Neuron (in vitro differentiated cells): ENCODE measurements around the gene MCEE.
A peak's percentile ranks its signal among the peaks of the same experiment; 100 is the strongest.
"Not testable (repeated sequence)": the region's sequence is repeated elsewhere in the genome, so short reads cannot be mapped to it uniquely, and the experiment has no call there.

Experiments used
- H2AFZ ChIP-seq: one replicate; pipeline ENCODE4 v1.6.1; 2013; ENCODE audit warnings: low read depth, mild to moderate bottlenecking, inconsistent platforms, low read length, moderate library complexity
- H3K27me3 ChIP-seq: one replicate; pipeline ENCODE4 v1.6.1; 2013; ENCODE audit warnings: low read length; ENCODE audit not compliant: insufficient read depth
- H3K36me3 ChIP-seq: one replicate; pipeline ENCODE4 v1.6.1; 2013; ENCODE audit warnings: low read length; ENCODE audit not compliant: insufficient read depth
- H3K4me1 ChIP-seq: one replicate; pipeline ENCODE4 v1.6.1; 2013; ENCODE audit warnings: low read length; ENCODE audit not compliant: insufficient read depth
- H3K4me3 ChIP-seq: 2 replicates; pipeline ENCODE4 v1.5.1; 2013; ENCODE audit warnings: mild to moderate bottlenecking, low read length, moderate library complexity
- H3K9me3 ChIP-seq: one replicate; pipeline ENCODE4 v1.6.1; 2013; ENCODE audit warnings: low read length

MCEE gene

DNA sequence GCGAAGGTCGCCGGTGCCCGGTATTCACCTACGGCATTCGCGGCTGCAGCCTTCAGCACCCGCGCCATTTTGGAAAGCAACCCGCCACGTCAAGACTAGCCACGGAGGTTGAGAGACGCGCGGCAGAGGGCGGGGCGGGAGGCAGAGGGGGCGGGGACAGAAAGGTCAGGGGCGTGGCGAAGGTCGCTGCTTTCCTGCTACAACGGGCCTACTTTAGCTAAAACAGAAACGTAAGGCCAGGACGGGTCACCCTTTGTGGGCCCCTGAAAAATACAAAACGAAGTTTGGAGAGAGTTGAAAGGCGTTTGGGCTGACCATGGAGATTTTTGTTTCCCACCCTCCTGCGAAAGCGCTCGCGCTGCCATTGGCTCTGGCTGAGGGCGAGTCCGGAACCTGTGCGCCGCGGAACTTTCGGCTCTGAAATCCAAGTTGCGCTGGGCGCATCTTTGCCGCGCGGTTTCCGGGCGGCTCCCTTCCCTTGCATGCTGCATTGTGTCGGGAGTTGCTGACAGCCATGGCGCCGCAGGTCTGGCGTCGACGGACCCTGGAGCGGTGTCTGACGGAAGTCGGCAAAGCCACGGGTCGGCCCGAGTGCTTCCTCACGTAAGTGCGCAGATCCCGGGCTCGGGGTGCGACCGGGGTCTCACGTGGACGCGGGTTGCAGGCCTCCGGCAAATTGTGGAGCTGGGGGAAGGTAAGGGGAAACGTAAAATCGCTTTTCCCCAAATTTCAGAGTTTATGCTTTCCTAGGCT is at the start of gene MCEE, which contains the start of gene MPHOSPH10:
MCEE (minus strand) TSS at position 78 of the 753 bp plus-strand sequence; CDS start at position 68, 10 bp downstream.
MPHOSPH10 (plus strand) TSS at position 483 of the 753 bp plus-strand sequence; CDS start at position 515, 32 bp downstream.
- H2AFZ ChIP-seq, result peak within 1 kb of the TSS; percentile 86
- peaks cover 29% of the 10 kb centered on the region for H3K36me3 ChIP-seq
- peak within 1 kb of the TSS; percentile 84 for H3K4me3 ChIP-seq
- H3K27me3 ChIP-seq, result no peaks in the 10 kb centered on the region
- H3K9me3 ChIP-seq, result no peaks in the 10 kb centered on the region
- H3K4me1 ChIP-seq, result peaks cover 21% of the 10 kb centered on the region

DNA sequence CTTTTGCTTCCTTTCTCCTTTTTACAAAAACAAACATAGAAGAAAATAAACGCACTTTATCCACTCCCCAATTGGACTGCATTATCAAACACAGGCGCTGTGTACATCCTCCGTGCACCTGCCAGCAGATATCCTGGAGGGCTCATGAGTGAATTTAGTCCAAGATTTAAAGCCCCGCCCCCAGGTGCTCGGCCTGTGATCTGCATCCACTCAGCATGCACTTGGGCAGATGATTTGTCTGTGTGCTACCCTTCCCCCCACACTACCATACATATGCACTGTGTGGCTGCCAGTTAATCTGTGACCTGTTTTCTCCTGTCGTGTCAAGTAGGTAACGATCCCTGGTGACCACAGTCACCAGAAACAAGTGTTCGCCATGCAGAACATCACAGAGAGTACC is 48.8 kb upstream of the MCEE start:
- H3K4me1 ChIP-seq, H2AFZ ChIP-seq, H3K36me3 ChIP-seq, H3K4me3 ChIP-seq, H3K27me3 ChIP-seq, H3K9me3 ChIP-seq: not testable (repeated sequence)

DNA sequence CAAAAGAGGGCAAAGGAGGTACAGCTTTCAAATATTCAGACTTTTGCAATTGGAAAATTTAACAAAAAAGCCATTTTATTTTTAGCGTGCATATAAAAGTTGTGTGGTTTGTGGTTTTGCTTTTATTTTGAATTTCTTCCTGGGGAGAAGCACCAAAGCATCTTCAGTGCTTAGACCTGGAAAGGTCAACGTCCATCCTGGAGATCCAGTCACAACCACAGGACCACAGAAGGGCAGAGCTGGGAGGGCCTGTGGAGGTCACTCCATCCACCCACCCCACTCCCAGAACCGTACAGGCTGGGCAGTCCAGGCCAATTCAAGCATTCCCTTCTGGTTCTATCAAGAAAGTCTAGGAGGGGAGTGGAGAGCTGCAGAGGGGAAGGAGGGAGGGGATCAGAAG is 44.2 kb upstream of the MCEE start:
- Histone ChIP-seq H3K4me1 (no peaks in the 10 kb centered on the region), H3K36me3 (no peaks in the 10 kb centered on the region), H3K9me3 (no peaks in the 10 kb centered on the region), H2AFZ (no peak overlapping the region), H3K27me3 (no peaks in the 10 kb centered on the region), H3K4me3 (no peak overlapping the region)

DNA sequence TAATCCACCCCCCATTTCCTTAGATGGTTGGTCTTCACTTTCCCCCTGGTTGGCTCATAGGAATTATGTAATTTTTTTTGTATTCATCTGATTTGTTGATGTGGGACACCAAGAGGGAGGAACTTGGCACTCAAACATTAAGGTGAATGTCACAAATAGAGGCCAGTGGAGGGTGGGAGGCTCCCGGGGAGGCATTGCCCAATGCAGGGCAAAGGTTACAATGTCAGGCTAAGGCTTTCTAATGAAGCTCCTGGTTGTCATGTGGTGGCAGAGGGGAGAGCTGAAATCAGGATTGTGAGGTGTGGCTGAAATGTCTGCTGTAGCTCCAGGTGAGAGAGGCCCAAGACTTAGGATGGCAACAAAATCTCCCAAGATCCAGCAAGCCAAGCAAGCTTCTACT is 43.1 kb upstream of the MCEE start:
- no peaks in the 10 kb centered on the region for H3K4me1 ChIP-seq
- H3K9me3 ChIP-seq, result no peaks in the 10 kb centered on the region
- no peaks in the 10 kb centered on the region for H3K36me3 ChIP-seq
- no peak overlapping the region for H2AFZ ChIP-seq
- H3K27me3 ChIP-seq, result no peaks in the 10 kb centered on the region
- H3K4me3 ChIP-seq, result no peak overlapping the region

DNA sequence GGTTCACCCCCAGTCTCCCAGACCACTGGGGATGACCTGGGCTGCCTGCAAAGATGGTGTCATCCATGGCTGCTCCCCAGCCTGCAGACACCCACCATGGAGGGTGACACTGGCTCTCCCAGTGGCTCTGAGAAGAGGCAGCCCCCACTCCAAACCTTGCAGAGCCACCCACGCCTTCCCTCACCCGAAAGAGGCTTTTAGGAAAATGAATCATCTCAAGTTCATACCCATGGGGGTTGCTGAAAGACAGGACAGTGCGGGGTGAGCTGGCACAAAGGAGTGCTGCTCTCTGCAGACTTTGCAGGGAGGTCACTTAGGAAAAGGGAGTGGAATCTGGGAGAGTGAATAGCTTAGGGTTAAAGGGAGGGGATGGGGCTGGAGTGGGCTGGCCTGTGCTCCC is 36.8 kb upstream of the MCEE start:
- no peaks in the 10 kb centered on the region for H3K4me1 ChIP-seq
- H3K4me3 ChIP-seq, result no peak overlapping the region
- no peak overlapping the region for H2AFZ ChIP-seq
- H3K9me3 ChIP-seq, result no peaks in the 10 kb centered on the region
- no peaks in the 10 kb centered on the region for H3K36me3 ChIP-seq
- peaks cover 8% of the 10 kb centered on the region for H3K27me3 ChIP-seq

DNA sequence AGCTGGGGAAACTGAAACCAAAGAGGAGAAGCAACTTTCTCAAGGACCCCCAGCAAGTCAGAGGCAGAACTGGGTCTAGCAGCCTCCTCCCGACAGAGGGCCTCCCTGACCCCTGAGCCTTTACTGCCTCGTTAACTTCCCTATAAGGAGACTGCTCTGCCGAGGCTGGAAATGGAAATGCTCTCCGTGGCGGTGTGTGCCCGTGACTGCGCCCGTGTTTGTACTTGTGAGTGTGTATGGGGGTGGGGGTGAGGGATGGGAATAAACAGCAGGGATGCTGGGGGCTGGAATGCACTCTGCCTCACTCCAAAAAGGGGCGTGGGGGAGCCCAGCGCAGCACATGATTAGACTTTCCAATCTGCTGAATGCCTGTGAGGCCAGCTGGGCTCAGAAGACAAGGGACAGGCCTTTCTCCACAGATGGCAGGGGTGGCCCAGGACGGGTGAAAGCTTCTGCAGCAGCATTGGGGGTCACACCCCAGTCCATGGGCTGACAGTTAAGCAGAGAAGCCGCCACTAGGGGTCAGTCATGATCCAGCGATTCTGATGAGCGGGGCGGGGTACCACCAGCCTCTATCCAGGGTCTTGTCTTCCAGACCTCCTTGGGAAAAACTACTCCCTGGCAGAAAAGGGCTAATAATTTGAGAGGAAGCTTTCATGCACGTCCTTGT is 27.2 kb upstream of the MCEE start:
- Histone ChIP-seq H3K9me3 (no peaks in the 10 kb centered on the region), H3K4me1 (peaks cover 6% of the 10 kb centered on the region), H3K27me3 (no peaks in the 10 kb centered on the region), H3K4me3 (no peak overlapping the region), H3K36me3 (no peaks in the 10 kb centered on the region), H2AFZ (no peak overlapping the region)

DNA sequence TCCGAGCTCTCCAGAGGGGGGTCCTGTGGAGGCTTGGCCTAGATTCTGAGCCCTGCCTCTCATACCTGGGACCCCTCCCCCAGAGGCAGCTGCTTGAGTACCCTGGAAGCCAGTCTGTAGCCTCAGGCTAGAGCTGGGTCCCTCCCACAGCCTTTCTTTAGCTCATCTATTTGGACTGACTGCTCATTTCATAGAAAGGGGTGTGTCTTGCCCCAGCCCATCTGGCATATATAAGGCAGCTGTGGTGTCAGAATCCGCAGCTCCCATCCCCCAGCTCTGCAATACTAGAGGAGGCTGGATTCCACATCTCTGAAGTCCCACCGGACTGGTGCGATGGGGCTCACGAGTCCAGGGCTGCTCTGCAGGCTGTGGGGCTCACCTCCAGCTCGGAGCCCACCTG is 26.5 kb upstream of the MCEE start:
- Histone ChIP-seq H3K4me3 (no peak overlapping the region), H3K4me1 (peaks cover 6% of the 10 kb centered on the region), H3K9me3 (no peaks in the 10 kb centered on the region), H2AFZ (no peak overlapping the region), H3K27me3 (no peaks in the 10 kb centered on the region), H3K36me3 (no peaks in the 10 kb centered on the region)

DNA sequence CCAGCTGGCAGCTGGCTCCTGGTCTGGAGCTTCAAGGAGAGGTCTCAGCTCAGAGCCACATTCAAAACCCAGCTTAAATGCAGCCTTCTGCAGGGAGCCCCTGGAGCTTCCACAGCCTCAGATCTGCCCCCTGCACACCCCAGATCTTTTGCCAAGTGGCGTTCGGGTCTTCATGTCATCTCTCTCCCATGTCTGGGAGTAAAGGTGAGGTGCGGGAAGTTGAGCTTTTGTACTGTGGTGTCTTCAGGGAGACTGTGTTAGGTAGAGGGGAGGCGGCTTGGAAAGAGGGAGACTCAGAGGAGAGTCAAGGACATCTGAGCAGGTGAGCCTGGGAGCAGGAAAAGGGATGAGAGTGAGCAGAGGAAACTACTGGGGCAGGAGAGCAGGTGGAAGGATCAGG is 25.8 kb upstream of the MCEE start:
- Histone ChIP-seq H3K4me3 (no peak overlapping the region), H3K36me3 (no peaks in the 10 kb centered on the region), H3K4me1 (peaks cover 6% of the 10 kb centered on the region), H3K27me3 (no peaks in the 10 kb centered on the region), H3K9me3 (no peaks in the 10 kb centered on the region), H2AFZ (no peak overlapping the region)

DNA sequence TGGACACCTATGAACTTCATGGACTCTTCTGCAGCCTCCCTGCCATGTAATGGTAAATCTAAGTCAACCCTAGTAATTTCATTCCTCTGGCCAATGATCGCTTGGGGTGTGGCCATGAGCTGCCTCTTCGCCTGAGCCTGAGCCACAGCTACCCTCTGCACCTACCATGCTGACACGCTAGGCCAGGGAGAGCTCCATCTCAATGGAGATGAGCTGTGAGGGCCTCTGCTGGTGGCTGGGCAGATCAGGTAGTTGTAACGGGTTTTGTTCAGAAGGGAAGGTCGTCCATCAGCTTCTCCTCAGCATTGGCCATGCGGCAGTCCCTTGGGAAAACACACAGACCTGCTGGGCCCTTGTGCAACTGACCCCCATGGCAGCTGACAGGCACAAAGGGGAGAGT is 24.8 kb upstream of the MCEE start:
- H3K4me1 ChIP-seq, result peaks cover 6% of the 10 kb centered on the region
- peaks cover 8% of the 10 kb centered on the region for H3K36me3 ChIP-seq
- H3K27me3 ChIP-seq, result no peaks in the 10 kb centered on the region
- no peak overlapping the region for H2AFZ ChIP-seq
- no peak overlapping the region for H3K4me3 ChIP-seq
- H3K9me3 ChIP-seq, result no peaks in the 10 kb centered on the region

DNA sequence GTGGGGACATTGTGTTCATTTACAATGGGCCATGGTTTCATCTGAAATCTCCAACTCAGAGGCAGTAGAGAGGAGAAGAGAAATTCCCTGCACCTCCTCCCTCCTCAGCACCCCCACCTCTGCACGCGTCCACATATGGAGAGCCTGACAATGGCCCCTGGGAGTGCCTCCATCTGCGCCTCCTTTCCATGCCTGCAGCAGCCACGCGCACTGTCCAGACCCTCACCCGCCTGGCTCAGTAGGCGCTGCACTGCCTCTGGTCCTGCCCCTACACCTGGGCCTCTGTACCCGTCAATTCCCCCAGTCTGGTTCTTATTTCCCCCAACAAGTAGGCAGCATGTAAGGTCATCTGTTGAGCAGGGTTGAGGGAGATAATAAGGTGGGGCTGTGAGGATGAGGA is 24.2 kb upstream of the MCEE start:
- H2AFZ ChIP-seq, result no peak overlapping the region
- H3K27me3 ChIP-seq, result no peaks in the 10 kb centered on the region
- peaks cover 6% of the 10 kb centered on the region for H3K4me1 ChIP-seq
- H3K36me3 ChIP-seq, result peaks cover 13% of the 10 kb centered on the region
- H3K4me3 ChIP-seq, result no peak overlapping the region
- no peaks in the 10 kb centered on the region for H3K9me3 ChIP-seq

DNA sequence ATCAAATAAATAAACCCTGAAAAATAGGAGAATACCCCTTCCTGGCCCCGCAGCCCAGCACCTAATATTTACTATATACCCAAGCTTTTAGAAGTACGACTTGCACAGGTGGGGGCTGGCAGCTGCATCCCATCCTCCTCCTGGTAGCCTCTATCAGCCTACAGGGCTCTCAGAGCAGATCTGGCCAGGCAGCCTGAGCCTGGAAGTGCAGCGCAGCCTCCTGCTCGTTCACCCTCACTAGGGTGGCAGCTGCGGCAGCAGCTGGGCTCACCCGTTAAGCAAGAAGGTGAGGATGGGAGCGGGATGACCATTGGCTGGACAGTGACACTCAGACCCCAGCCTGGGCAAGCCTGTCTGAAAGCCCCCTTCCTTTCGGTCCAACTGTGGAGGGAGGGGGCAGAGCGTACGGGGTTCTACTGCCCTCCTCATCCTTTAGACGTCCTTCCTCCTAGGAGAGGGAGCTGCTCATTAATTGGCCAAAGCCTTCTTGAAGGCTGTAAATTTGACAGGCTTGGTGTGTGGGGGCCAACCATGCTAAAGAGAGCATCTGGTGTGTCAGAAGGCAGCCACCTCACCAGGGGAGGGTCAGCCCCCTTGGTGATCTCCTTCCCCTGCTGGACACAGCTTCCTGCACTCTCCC is 23.7 kb upstream of the MCEE start:
- Histone ChIP-seq H3K27me3 (no peaks in the 10 kb centered on the region), H3K4me3 (no peak overlapping the region), H2AFZ (no peak overlapping the region), H3K9me3 (no peaks in the 10 kb centered on the region), H3K36me3 (peaks cover 19% of the 10 kb centered on the region), H3K4me1 (peaks cover 6% of the 10 kb centered on the region)

DNA sequence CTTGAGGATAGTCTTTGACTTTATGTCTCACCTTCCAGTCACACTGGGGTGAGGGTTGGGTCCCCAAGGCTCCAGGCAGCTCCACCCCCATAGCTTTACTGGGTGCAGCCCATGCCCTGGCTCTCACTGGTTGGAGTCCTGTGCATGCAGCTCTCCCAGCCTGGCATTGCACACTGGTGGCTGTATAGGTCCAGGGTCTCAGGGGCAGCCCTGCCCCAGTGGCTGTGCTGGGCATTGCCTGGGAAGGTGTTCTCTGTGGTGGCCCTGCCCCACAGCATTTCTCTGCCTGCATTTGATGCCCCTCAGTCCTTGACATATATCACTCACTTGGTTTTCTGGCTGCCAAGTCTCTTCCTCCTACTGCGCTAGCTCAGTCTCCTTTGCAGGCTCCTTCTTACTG is 21.6 kb upstream of the MCEE start:
- no peaks in the 10 kb centered on the region for H3K9me3 ChIP-seq
- H3K4me1 ChIP-seq, result peaks cover 2% of the 10 kb centered on the region
- no peaks in the 10 kb centered on the region for H3K27me3 ChIP-seq
- H3K36me3 ChIP-seq, result peaks cover 37% of the 10 kb centered on the region
- no peak overlapping the region for H2AFZ ChIP-seq
- H3K4me3 ChIP-seq, result no peak overlapping the region

DNA sequence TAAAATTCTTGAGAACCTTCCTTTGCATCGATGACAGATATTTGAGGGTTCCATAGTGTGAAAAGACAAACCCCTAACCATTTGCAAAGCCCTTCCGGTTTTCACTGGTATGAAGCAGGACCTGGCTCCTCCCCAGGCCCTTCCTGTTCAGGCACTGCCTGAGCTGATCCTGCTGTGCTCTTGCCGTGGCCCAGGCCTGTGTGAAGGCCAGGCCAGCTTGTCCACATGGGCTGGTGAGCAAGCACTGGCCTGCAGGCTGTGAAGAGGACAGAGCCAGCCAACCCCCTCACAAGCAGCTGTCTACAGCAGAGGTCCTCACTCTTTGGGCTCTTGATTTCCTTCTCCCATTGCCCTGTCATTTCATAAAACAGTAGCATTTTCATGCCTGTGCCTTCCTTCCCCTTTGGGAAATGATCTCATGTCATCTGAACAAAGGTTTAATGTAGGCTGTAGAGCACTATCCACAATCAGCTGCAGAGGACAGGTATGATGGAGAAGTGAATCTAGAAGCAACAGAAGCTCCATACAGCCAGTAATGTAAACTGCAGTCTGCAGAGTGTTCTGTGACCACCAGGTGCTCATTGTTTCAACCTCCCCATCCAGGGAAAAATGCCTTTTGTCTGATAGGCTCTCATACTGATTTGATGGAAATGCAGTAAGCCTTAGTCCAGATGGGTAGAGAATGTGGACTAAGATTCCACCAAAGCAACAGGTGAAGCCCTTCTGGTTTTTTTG is 20.2 kb upstream of the MCEE start:
- Histone ChIP-seq H3K9me3 (no peaks in the 10 kb centered on the region), H2AFZ (no peak overlapping the region), H3K36me3 (peaks cover 48% of the 10 kb centered on the region), H3K27me3 (no peaks in the 10 kb centered on the region), H3K4me3 (no peak overlapping the region), H3K4me1 (no peaks in the 10 kb centered on the region)
